Body of pancreas (tissue), 4 donors: ENCODE data around the gene CD22.

Source experiments
- CTCF ChIP-seq, 7 experiments: fragments of 450-650 bp in 4 of 7; fragments of 200-600 bp in 3 of 7; sonication (generic) in 3 of 7; IDR thresholded peaks; one replicate each; pipeline ENCODE4 v1.5.1; 2016 to 2019; ENCODE audit warnings: antibody characterized with exemption in 7 of 7
- POLR2A ChIP-seq, 3 donors: fragments of 450-650 bp; IDR thresholded peaks; one replicate each; pipeline ENCODE4 v1.6.1; 2016; ENCODE audit warnings: antibody characterized with exemption in 3 of 3, mild to moderate bottlenecking in 2 of 3

GRCh38 chr19:35345671-35346111 is 16.7 kb downstream of the CD22 start:
- TF ChIP-seq CTCF (IDR thresholded peaks at IDR 0.05) = no peak
- TF ChIP-seq POLR2A (IDR thresholded peaks at IDR 0.05) = no peak
